Neuron (in vitro differentiated cells): ENCODE results near the gene ZFYVE16.
"Not testable (repeated sequence)": the region's sequence is repeated elsewhere in the genome, so short reads cannot be mapped to it uniquely, and the experiment has no call there.

ENCODE experiments used
- H2AFZ ChIP-seq: one replicate; pipeline ENCODE4 v1.6.1; 2013; ENCODE audit warnings: low read depth, mild to moderate bottlenecking, inconsistent platforms, low read length, moderate library complexity
- H3K27me3 ChIP-seq: one replicate; pipeline ENCODE4 v1.6.1; 2013; ENCODE audit warnings: low read length; ENCODE audit not compliant: insufficient read depth
- H3K36me3 ChIP-seq: one replicate; pipeline ENCODE4 v1.6.1; 2013; ENCODE audit warnings: low read length; ENCODE audit not compliant: insufficient read depth
- H3K4me1 ChIP-seq: one replicate; pipeline ENCODE4 v1.6.1; 2013; ENCODE audit warnings: low read length; ENCODE audit not compliant: insufficient read depth
- H3K4me3 ChIP-seq: 2 replicates; pipeline ENCODE4 v1.5.1; 2013; ENCODE audit warnings: mild to moderate bottlenecking, low read length, moderate library complexity
- H3K9me3 ChIP-seq: one replicate; pipeline ENCODE4 v1.6.1; 2013; ENCODE audit warnings: low read length

ZFYVE16 gene

GRCh38 chr5:80482578-80482977, 74.7 kb downstream of the ZFYVE16 start:
- peaks cover 3% of the 10 kb centered on the region for H3K9me3 ChIP-seq
- no peak overlapping the region for H3K4me3 ChIP-seq
- no peak overlapping the region for H2AFZ ChIP-seq
- no peaks in the 10 kb centered on the region for H3K27me3 ChIP-seq
- no peaks in the 10 kb centered on the region for H3K4me1 ChIP-seq
- peaks cover 7% of the 10 kb centered on the region for H3K36me3 ChIP-seq

GRCh38 chr5:80483636-80484232, 75.9 kb downstream of the ZFYVE16 start:
- Histone ChIP-seq H2AFZ (no peak overlapping the region), H3K4me3 (no peak overlapping the region)

GRCh38 chr5:80487444-80487828, 79.6 kb downstream of the ZFYVE16 start:
- Histone ChIP-seq H3K9me3 (peaks cover 3% of the 10 kb centered on the region), H3K4me1 (peaks cover 7% of the 10 kb centered on the region), H2AFZ (peak overlapping the region; percentile 65), H3K36me3 (no peaks in the 10 kb centered on the region), H3K27me3 (no peaks in the 10 kb centered on the region), H3K4me3 (peak overlapping the region; percentile 48)

More at GRCh38 chr5:80483636-80484232, 75.9 kb downstream of the ZFYVE16 start:
- peaks cover 3% of the 10 kb centered on the region for H3K9me3 ChIP-seq
- peaks cover 3% of the 10 kb centered on the region for H3K4me1 ChIP-seq
- peaks cover 6% of the 10 kb centered on the region for H3K36me3 ChIP-seq
- H3K27me3 ChIP-seq = no peaks in the 10 kb centered on the region

GRCh38 chr5:80487829-80488721, 80.2 kb downstream of the ZFYVE16 start, which contains the start of gene FAM151B:
TSS of gene FAM151B (plus strand) at chr5:80488100. CDS start at chr5:80488124, 24 bp downstream.
- H3K36me3 ChIP-seq = no peaks in the 10 kb centered on the region
- H3K4me3 ChIP-seq = peak within 1 kb of the TSS; percentile 48
- H2AFZ ChIP-seq = peak within 1 kb of the TSS; percentile 65
- H3K4me1 ChIP-seq = peaks cover 7% of the 10 kb centered on the region
- no peaks in the 10 kb centered on the region for H3K27me3 ChIP-seq
- H3K9me3 ChIP-seq = peaks cover 3% of the 10 kb centered on the region

- Histone ChIP-seq H3K27me3 (no peaks in the 10 kb centered on the region), H2AFZ (no peak overlapping the region), H3K9me3 (no peaks in the 10 kb centered on the region), H3K36me3 (no peaks in the 10 kb centered on the region), H3K4me1 (peaks cover 7% of the 10 kb centered on the region), H3K4me3 (no peak overlapping the region)
Measured at GRCh38 chr5:80491296-80491695, 83.4 kb downstream of the ZFYVE16 start.

- Histone ChIP-seq H3K4me1 (peaks cover 7% of the 10 kb centered on the region), H3K4me3 (no peak overlapping the region), H3K36me3 (no peaks in the 10 kb centered on the region), H3K27me3 (no peaks in the 10 kb centered on the region), H3K9me3 (no peaks in the 10 kb centered on the region), H2AFZ (no peak overlapping the region)
Measured at GRCh38 chr5:80492741-80493140, 84.9 kb downstream of the ZFYVE16 start.

GRCh38 chr5:80493443-80493842, 85.6 kb downstream of the ZFYVE16 start:
- not testable (repeated sequence) for H3K9me3 ChIP-seq, H3K36me3 ChIP-seq, H3K4me1 ChIP-seq, H3K27me3 ChIP-seq, H2AFZ ChIP-seq, H3K4me3 ChIP-seq

- no peaks in the 10 kb centered on the region for H3K27me3 ChIP-seq
- no peaks in the 10 kb centered on the region for H3K9me3 ChIP-seq
- H3K4me3 ChIP-seq = no peak overlapping the region
- H3K36me3 ChIP-seq = no peaks in the 10 kb centered on the region
- H3K4me1 ChIP-seq = no peaks in the 10 kb centered on the region
- no peak overlapping the region for H2AFZ ChIP-seq
Measured at GRCh38 chr5:80495891-80496290, 88.0 kb downstream of the ZFYVE16 start.

GRCh38 chr5:80502800-80503199, 94.9 kb downstream of the ZFYVE16 start:
- Histone ChIP-seq H3K4me1 (no peaks in the 10 kb centered on the region), H2AFZ (no peak overlapping the region), H3K36me3 (no peaks in the 10 kb centered on the region), H3K9me3 (no peaks in the 10 kb centered on the region), H3K4me3 (no peak overlapping the region), H3K27me3 (no peaks in the 10 kb centered on the region)

- Histone ChIP-seq H3K4me1 (no peaks in the 10 kb centered on the region), H2AFZ (no peak overlapping the region), H3K36me3 (no peaks in the 10 kb centered on the region), H3K4me3 (no peak overlapping the region), H3K27me3 (no peaks in the 10 kb centered on the region), H3K9me3 (no peaks in the 10 kb centered on the region)
Measured at GRCh38 chr5:80503641-80504040, 95.8 kb downstream of the ZFYVE16 start.

GRCh38 chr5:80504833-80505232, 97.0 kb downstream of the ZFYVE16 start:
- Histone ChIP-seq H3K4me1 (no peaks in the 10 kb centered on the region), H3K36me3 (no peaks in the 10 kb centered on the region), H2AFZ (no peak overlapping the region), H3K27me3 (no peaks in the 10 kb centered on the region), H3K4me3 (no peak overlapping the region), H3K9me3 (no peaks in the 10 kb centered on the region)

- H2AFZ ChIP-seq = no peak overlapping the region
- no peak overlapping the region for H3K4me3 ChIP-seq
- no peaks in the 10 kb centered on the region for H3K36me3 ChIP-seq
- no peaks in the 10 kb centered on the region for H3K9me3 ChIP-seq
- H3K4me1 ChIP-seq = no peaks in the 10 kb centered on the region
- no peaks in the 10 kb centered on the region for H3K27me3 ChIP-seq
Measured at GRCh38 chr5:80507663-80508062, 99.8 kb downstream of the ZFYVE16 start.

- no peak overlapping the region for H3K4me3 ChIP-seq
- H3K9me3 ChIP-seq = no peaks in the 10 kb centered on the region
- no peak overlapping the region for H2AFZ ChIP-seq
- H3K27me3 ChIP-seq = no peaks in the 10 kb centered on the region
- no peaks in the 10 kb centered on the region for H3K36me3 ChIP-seq
- no peaks in the 10 kb centered on the region for H3K4me1 ChIP-seq
Measured at GRCh38 chr5:80508844-80509243, 101.0 kb downstream of the ZFYVE16 start.
